Epithelial cell of esophagus (primary cell): ENCODE measurements around the gene DOLK.

ENCODE experiments used
- DNase-seq: peaks from one replicate; pipeline ENCODE4 v3.0.0; 2010; ENCODE audit warnings: low read depth
- H3K4me3 ChIP-seq: 2 replicates; pipeline ENCODE4 v1.5.1; 2011; ENCODE audit warnings: mild to moderate bottlenecking, low read length, control low read depth
- TF ChIP-seq, protein P1 (sequence below): IDR thresholded peaks from 2 replicates; pipeline ENCODE4 v1.5.1; 2011; ENCODE audit warnings: low read depth, mild to moderate bottlenecking, low read length, control low read depth, inconsistent platforms; ENCODE audit not compliant: insufficient read depth; ENCODE audit errors: missing control alignments

Gene DOLK

DNA sequence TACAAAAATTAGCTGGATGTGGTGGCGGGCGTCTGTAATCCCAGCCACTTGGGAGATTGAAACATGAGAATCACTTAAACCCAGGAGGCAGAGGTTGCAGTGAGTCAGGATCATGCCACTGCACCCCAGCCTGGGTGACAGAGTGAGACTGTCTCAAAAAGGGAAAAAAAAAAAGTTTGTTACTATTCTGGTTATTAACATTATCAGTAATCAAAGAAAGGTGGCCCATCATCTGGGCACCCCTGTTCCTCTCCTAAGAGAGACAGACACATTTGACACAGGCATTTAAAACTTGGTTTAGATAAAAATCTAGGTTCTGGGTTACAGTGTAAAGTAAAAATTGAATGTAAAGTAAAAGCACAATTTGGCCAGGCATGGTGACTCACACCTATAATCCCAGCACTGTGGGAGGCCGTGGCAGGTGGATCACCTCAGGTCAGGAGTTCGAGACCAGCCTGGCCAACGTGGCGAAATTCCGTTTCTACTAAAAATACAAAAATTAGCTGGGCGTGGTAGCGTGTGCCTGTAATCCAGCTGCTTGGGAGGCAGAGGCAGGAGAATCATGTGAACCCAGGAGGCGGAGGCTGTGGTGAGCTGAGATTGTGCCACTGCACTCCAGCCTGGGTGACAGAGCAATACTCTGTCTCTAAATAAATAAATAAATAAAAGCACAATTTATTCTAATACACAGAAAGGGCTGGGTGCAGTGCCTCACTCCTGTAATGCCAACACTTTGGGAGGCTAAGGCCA lies 43.4 kb downstream of the DOLK start:
- TF ChIP-seq, protein P1, sequence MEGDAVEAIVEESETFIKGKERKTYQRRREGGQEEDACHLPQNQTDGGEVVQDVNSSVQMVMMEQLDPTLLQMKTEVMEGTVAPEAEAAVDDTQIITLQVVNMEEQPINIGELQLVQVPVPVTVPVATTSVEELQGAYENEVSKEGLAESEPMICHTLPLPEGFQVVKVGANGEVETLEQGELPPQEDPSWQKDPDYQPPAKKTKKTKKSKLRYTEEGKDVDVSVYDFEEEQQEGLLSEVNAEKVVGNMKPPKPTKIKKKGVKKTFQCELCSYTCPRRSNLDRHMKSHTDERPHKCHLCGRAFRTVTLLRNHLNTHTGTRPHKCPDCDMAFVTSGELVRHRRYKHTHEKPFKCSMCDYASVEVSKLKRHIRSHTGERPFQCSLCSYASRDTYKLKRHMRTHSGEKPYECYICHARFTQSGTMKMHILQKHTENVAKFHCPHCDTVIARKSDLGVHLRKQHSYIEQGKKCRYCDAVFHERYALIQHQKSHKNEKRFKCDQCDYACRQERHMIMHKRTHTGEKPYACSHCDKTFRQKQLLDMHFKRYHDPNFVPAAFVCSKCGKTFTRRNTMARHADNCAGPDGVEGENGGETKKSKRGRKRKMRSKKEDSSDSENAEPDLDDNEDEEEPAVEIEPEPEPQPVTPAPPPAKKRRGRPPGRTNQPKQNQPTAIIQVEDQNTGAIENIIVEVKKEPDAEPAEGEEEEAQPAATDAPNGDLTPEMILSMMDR: no peak
- H3K4me3 ChIP-seq: no peak overlapping the region
- DNase-seq: no peak

GRCh38 chr9:128903079-128903461 lies 44.3 kb downstream of the DOLK start:
- no peak overlapping the region for H3K4me3 ChIP-seq
- DNase-seq: no peak
- TF ChIP-seq, protein P1: no peak

DNA sequence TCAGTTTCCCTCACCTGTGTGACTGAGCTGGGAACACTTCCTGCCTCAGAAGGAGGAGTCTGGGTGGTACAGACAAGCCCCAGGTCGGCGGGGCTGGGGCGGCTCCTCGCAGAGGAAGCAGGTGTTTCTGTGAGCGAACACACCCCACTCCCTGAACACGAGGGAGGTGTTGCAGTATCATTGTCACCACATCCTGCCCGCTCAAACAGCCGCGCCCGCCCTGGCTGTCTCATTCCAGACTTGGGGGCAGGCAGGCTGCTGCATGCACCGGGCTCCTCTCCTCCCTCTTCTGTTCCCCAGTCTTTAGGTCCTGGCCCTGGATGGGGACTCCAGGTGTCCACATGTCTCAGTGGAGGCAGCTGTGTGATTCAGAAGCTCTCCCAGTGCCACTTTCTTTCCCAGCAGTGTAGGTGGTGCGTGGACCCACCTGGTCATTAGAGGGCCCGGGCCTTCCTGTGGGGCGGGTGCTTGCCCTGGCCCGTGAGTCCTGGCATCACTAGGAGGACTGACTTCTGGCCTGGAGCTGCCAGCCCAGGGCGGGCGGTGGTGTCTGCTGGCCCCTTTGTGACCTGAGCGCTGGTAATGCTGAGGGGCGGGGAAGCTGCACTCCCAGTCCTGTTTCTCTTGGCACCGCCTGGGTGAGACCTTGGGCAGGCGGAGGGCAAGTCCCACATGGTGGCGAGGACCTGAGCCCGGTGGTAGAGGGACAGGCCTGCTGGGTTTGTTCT lies 44.9 kb downstream of the DOLK start:
- no peak overlapping the region for H3K4me3 ChIP-seq
- peak; percentile 93 for DNase-seq

GRCh38 chr9:128901822-128902221 lies 45.6 kb downstream of the DOLK start:
- TF ChIP-seq, protein P1: no peak
- no peak for DNase-seq
- no peak overlapping the region for H3K4me3 ChIP-seq

More for the DNA sequence above, 44.9 kb downstream of the DOLK start:
- TF ChIP-seq, protein P1: no peak

DNA sequence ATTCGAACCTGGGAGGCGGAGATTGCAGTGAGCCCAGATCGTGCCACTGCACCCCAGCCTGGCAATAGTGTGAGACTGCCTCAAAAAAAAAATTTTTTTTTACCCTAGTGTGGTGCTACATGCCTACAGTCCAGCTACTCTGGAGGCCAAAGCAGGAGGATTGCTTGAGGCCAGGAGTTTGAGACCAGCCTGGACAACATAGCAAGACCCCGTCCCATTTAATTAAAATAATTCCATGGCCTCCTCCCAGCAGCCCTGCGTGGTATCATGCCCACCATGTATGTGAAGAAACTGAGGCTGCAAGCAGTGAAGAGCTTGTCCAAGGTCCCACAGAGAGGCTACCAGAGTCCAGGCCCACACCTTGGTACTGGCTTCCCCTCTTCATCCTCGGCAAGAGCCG lies 46.0 kb downstream of the DOLK start:
- H3K4me3 ChIP-seq: no peak overlapping the region
- TF ChIP-seq, protein P1: no peak
- DNase-seq: no peak

GRCh38 chr9:128899566-128900322 lies 47.7 kb downstream of the DOLK start:
- TF ChIP-seq, protein P1: no peak
- no peak overlapping the region for H3K4me3 ChIP-seq
- peak; percentile 78 for DNase-seq
